PC-3 (cell line): Measurements from ENCODE around the gene METTL9.

ENCODE experiments used
- CTCF ChIP-seq: fragments of 300-600 bp; sonication (generic); conservative IDR thresholded peaks from 2 replicates; pipeline ENCODE4 v1.5.1; 2017; ENCODE audit warnings: antibody characterized with exemption, low read depth, mild to moderate bottlenecking, low read length
- EZH2 ChIP-seq: fragments of 300-600 bp; sonication (generic); IDR thresholded peaks from one replicate; pipeline ENCODE4 v1.6.1; 2017; ENCODE audit warnings: antibody characterized with exemption, mild to moderate bottlenecking, low read length; ENCODE audit not compliant: unreplicated experiment
- EZH2phosphoT487 ChIP-seq: fragments of 300-600 bp; sonication (generic); IDR thresholded peaks from 2 replicates; pipeline ENCODE4 v1.6.1; 2018; ENCODE audit warnings: mild to moderate bottlenecking, antibody characterized with exemption, low read length, borderline replicate concordance

GRCh38 chr16:21702276-21702675 lies 102.9 kb downstream of the METTL9 start:
- TF ChIP-seq EZH2 (no peak), CTCF (no peak), EZH2phosphoT487 (no peak)
